CD4-positive, alpha-beta T cell treated with Interleukin-6 for 4 hours (primary cell): ENCODE measurements around the gene NF2.

ENCODE experiments used
- DNase-seq: peaks from one replicate; pipeline ENCODE4 v3.0.0-alpha.2; 2020; ENCODE audit warnings: mixed read lengths

NF2 gene

DNA sequence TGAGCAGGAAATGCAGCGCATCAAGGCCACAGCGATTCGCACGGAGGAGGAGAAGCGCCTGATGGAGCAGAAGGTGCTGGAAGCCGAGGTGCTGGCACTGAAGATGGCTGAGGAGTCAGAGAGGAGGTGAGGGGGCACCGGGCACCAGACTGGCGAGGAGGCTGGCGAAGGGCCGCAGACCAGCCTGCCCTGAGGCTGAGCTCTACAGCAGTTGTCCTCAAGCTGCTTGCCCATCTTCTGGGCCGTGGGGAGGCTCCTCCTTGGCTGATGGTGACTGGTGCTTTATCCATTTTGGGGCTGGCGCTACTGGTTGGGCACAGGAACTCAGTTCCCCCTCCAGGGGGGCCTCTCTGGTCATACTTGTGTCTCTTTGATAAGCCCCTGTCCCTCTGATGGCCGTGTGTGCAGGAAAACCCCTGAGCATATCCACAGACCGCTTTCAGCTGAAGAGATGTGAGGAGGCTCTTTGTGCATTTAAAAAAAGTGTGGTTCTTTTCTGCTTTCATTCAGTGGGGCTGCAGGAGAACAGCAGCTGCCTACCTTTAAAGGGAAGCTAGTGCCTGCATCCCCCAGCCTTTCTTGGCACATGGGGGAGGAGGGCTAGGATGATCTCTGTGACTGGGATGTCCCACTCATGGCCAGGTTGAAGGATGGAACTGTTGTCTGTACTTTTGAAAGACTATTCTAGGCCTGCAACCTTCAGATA, 70.1 kb downstream of the NF2 start:
- no peak for DNase-seq

GRCh38 chr22:29674121-29674520, 70.7 kb downstream of the NF2 start:
- DNase-seq: no peak

DNA sequence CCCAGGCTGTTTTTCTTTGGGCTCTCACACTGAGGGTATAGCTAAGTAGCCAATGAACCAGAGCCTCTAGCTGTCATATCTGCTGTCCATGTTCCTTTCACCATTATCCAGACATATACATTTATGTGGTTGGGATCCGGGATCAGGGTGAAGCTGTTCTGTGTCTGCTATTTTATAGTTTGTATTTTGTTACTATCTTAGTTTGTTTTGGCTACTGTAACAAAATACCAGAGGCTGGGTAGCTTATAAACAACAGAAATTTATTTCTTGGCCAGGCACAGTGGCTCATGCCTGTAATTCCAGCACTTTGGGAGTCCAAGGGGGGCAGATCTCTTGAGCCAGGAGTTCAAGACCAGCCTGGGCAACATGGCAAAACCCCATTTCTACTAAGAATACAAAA, 75.9 kb downstream of the NF2 start:
- no peak for DNase-seq

- no peak for DNase-seq
Measured at GRCh38 chr22:29683536-29683935, 80.1 kb downstream of the NF2 start.

DNA sequence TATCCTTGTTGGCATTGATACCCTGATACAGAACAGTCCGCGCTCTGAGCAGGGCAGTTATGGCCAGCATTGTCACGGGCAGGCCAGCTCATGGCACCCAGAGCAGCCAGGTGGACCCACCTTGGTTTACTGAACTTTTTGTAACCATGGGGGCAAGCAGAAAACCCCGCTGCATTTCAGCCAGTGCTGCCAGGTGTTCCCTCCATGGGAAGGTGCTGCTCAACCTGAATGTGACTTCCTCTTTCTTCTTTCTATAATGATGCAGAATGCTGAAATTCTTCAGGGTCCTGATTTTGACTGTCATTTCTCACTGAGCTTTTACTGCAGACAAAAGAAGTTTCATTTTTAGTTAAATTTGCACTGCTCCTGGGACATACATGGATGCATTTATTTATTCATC, 80.8 kb downstream of the NF2 start:
- DNase-seq: no peak

DNA sequence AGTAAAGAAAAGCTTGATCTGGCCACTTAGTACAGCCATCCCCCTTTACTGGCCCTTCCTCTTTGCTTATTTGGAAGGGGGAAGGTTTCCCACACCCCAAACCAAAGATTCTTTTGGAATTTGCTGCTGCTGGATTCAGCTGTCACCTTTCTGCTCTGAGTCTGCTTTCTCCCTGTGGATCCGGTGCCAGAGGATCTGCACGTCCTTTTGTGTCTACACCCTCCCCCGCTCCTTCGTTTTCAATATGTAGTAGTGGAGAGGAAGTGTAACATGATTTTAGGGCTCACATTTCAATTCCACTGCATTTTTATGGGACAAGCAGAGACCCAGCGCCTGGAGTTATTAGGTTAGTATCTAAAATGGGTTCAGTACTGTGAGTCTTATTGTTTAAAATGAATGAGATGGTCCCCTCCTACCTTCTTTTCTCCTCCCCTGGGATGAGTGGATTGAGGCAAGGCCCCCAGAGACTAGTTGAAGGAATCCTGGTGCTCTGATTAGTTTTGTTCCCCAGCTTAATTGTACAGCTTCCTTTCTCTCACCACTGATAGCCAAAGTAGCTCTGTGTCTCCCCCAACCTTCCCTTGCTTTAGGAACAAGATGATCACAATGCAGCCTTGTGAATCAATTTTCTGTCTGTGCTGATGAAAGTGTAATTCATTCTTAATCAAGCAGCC, 85.9 kb downstream of the NF2 start:
- no peak for DNase-seq

DNA sequence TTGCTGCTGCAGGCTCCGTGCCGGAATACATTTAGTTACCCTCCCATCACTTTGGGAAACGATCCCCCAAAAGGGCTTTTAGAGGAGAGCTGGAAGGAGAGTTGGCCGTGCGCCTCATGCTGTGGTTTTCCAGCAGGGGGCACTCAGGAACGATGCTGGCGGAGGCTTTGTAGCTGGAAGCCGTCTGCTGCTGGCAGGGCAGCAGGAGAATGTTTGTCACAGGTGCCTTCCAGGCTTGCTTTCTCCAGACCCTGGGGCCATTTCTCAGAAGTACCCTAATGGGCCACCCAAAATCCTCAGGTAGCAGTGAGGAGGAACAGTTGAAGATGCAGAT, 86.4 kb downstream of the NF2 start:
- DNase-seq: peak; percentile 43

DNA sequence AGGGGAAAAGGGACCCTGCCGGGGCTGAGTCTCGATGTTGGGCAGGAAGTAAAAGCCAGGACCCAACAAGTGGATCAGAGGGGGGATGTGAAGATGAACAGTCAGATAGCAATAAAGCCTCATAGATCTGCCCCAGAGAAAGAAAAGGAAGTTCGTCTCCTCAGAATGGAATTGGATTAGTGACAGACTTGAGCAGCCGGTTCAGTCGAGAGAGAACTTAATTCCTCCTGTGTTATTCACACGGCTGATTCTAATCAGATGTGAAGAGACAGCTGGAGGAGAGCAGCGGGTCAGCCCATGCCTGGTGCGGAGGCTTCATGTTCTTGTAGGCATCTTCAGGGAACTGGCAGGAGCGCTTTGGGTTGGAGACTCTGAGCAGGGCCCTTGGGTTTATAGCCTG, 87.0 kb downstream of the NF2 start:
- no peak for DNase-seq

DNA sequence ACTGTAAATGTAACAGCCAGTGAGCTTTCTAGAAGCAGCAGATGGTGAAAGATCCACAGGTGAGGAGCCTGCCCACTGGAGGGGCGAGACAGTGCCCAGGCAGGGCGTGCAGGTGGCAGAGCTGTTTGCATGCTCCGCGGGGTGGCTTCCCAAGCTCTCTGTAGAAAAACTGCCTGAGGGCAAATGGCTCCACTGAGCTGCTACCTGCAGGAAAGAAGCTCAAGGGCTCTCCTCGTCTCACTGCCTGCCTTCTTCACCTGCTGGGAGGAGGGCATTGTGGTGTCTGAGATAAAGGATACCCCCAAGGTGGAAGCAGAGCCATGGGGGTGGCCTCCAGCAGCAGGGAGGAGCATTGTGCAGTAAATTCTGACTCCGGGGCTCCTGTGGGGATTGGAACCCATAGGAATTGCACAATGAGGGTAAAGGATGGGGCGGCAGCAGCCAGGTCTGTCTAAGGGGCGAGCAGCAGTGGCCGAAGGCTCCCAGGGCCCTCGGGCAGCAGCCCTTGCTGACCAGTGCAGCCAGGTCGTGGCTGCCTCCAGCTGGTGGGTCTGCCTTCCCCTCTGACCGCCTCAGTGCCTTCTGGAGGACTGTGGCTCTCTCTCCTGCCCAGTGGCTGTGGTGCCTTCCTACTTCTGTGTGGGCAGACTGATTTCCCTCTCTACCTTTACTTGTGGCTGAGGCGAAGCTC, 88.3 kb downstream of the NF2 start:
- DNase-seq: no peak

DNA sequence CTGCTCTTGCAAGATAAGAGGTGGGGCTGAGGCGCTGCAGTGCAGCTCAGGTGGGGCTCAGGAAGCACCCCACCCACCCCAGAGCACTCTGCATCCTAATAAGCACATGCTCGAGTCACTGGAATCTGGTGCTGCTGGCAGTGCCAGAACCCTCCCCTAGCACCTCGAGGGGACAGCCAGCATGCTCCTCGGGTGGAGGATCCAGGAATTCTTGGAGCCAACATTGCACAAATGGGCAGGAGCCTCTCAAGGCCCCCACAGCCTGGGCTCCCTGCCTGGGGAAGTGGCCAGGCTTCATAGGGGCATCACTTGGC, 88.9 kb downstream of the NF2 start:
- DNase-seq: no peak

DNA sequence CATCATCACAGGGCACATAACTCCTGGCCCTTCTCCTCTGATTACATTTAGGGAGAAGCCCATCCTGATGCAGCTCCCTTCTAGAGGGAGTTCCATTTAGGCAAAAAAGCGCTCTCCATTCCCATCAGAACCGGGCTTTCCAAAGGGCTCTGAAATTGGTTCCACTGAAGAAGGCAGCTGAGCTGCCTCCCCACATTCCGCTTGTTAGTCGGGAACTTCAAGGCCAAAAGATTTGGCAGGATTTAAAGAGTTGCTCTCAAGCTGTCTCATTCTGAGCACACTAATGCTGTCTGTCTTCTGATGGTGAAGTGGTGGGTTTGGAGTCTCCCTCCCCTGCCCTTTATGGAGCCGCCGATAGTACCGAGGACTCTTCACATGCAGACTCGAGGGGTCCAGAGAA, 89.7 kb downstream of the NF2 start:
- no peak for DNase-seq

DNA sequence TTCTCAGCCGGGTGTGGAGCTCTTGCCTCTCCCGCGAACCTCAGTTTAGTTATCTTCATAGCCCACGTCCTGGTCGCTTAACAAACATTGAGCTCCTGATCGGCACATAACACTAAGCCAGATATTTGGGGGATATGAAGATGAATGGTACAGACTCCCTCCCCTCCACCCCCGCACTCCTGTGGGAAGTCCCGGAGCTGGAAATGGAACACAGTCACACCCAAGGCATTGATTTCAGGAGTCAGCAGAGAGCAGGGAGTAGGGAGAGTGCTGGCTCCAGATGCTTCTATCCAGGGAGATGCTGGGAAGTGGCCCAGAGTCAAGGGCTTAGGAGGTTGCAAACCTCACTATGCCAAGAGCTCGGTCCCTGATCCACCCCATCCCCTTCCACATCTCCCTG, 90.2 kb downstream of the NF2 start:
- DNase-seq: no peak

- DNase-seq: no peak
Measured at GRCh38 chr22:29695129-29695926, 91.9 kb downstream of the NF2 start.

DNA sequence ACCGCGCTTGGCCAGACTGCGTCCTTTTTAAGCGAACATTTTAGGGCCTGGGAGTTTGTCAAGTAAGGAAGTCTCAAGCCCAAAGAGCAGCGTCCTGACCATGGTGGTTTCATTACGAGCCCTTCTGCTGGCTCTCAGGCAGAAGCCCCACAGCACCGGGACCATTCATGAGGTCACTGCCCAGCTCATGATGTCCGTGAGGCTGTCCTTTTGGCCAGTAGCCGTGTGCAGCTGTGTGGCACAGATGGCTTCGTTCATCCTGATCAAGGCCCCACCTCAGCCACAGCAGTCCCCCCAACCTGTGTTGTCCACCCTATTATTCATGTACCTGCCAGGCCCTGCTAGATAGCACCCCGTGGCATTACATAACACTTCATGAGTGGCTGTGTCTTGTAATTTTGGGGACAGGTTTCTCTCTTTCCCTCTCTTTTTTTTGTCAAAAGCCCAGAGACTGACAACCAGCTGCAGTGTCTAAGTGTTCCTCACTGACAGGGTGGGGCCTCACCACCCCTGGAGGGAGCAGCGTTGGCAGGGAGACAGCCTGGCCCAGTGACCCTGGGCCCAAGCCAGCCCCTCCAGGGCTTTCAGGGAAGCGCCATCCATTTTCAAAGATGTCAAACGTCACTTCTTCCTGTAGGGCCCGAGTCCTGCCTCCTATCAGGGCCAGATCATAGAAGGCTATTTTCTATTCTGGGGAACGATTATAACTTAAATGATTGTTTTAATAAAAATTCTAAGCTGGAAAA, 94.6 kb downstream of the NF2 start:
- no peak for DNase-seq

DNA sequence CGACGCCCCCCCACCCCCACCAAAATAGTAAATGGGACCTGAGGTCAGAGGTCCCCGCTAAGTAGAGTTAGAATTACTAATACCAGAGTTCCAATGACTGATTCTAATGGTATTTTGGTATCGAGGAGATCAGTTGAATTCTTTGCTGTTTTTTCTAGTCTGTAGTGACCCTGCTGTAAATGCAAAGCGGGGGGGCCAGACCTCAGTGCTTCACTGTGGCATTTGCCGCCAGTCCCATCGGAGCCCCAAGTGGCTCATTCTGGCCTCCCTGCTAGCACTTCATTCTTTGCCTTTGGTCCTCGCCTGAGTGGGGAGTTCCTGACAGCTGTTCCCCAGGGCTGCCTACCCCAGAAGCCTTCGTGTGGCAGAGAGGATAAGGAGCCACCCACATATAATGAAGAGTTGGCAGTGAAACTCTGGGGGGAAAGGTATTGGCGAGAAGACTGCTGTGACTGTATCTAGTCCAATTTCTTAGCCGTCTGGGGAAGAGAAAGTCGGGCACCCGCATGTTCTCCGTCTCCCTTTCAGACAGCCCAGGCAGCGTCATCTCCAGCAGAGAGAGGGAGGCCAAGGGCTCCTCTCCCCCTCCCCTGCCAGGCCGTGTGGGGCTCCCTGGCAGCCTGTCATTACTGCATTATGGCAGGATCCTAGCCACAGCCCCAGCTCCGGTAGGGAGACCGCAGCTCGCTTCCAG, 96.9 kb downstream of the NF2 start:
- DNase-seq: no peak

DNA sequence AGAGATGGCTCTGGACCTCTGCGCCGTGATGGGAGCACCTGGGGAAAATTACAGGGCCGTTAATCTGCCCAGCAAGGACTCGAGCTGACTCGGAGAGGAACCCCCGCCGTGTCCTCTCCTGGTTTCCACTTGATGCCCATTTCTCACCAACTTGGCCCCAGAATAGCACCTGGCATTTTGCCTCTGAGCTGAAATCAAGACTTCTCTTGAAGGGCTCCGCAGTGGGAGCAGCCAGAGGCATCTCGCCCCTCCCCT, 97.4 kb downstream of the NF2 start:
- no peak for DNase-seq

GRCh38 chr22:29701155-29701999, 97.9 kb downstream of the NF2 start:
- DNase-seq: peak; percentile 13

GRCh38 chr22:29702000-29702930, 98.8 kb downstream of the NF2 start:
- no peak for DNase-seq

DNA sequence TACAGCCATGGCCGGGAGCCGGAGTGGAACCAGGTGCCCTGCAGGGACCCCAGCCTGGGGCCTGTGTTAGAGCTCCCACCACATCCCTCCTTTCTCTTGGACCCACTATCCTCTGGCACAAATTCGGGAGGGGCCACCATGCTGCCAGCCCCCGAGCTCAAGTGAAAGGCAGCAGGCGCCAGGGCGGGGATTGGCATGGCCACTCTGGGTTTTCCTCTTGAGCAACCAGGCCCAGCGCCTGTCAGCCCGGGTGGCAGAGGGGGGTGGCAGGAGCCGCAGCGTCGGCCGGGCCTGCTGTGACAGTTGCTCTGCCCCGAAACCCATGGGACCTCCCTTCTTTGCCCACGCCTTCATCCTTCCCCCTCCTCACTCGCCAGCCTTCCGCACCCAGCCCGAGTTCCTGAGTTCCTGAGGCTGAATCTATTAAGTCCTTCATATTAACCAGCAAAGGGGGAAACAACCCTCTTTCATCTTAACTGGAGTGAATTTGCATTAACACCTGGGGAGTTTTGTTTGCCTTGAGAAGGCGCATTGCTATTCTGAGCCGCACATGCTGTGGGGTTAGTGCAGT, 99.6 kb downstream of the NF2 start:
- no peak for DNase-seq

GRCh38 chr22:29703569-29704195, 100.2 kb downstream of the NF2 start:
- DNase-seq: no peak
